ENCODE results near the gene DDRGK1. TPM values are rescaled to one million over a fixed set of nuclear protein-coding genes. Genes with fewer than 3 reads are reported as not detected.

Gene DDRGK1
- total and polyA plus RNA-seq, 7 donors: 36.6 to 82.2 (median 49.7) TPM

- ATAC-seq (no peak), DNase-seq (no peak)
- Histone ChIP-seq H3K27me3 (ENCODE audit: insufficient read depth in 3 of 3, low read length in 2 of 3) (no peaks in the 10 kb centered on the region), H3K4me1 (peaks cover 22% of the 10 kb centered on the region), H3K27ac (no peak overlapping the region), H3K4me3 (no peak overlapping the region), H3K9me3 (no peaks in the 10 kb centered on the region), H3K36me3 (ENCODE audit: insufficient read depth in 1 of 2, low read depth in 1 of 2) (peaks cover 0 to 11% of the 10 kb centered on the region in 2 donors)
- WGBS, 3 donors: 76 to 83% (median 79%) methylated on average over 10 of the region's 10 CpGs
- intact Hi-C loops (cut with DNase I): no loop called here
- TF ChIP-seq CTCF (IDR thresholded peaks at IDR 0.05): no peak
These were observed 21.6 kb upstream of the DDRGK1 start for GRCh38 chr20:3226093-3226492.

GRCh38 chr20:3224681-3225421 is 20.4 kb upstream of the DDRGK1 start:
- no peak for DNase-seq
- Histone ChIP-seq H3K4me3 (no peak overlapping the region), H3K36me3 (ENCODE audit: insufficient read depth in 1 of 2, low read depth in 1 of 2) (peaks cover 0 to 24% of the 10 kb centered on the region in 2 donors), H3K9me3 (no peaks in the 10 kb centered on the region), H3K4me1 (peaks cover 22% of the 10 kb centered on the region), H3K27ac (peak overlapping the region; percentile 74), H3K27me3 (ENCODE audit: insufficient read depth in 3 of 3, low read length in 2 of 3) (no peaks in the 10 kb centered on the region)
- intact Hi-C loops (cut with DNase I): loop anchor here in 1 of 2 donors (5.0 kb wide), 1 partner anchor 87 kb away; no protein-coding TSS in a partner anchor
- no peak for TF ChIP-seq CTCF (IDR thresholded peaks at IDR 0.05)
- 92 to 94% (median 93%) methylated on average over 8 of the region's 8 CpGs for WGBS, 3 donors
- ATAC-seq: no peak

- no peak for DNase-seq
- no peaks in the 10 kb centered on the region for H3K9me3 ChIP-seq
- H3K4me1 ChIP-seq: peaks cover 22% of the 10 kb centered on the region
- H3K36me3 ChIP-seq (ENCODE audit: insufficient read depth in 1 of 2, low read depth in 1 of 2): peaks cover 0 to 26% of the 10 kb centered on the region in 2 donors
- TF ChIP-seq CTCF (IDR thresholded peaks at IDR 0.05): no peak
- H3K27me3 ChIP-seq (ENCODE audit: insufficient read depth in 3 of 3, low read length in 2 of 3): no peaks in the 10 kb centered on the region
- intact Hi-C loops (cut with DNase I): loop anchor here in 1 of 2 donors (5.0 kb wide), 1 partner anchor 88 kb away; no protein-coding TSS in a partner anchor
- ATAC-seq: no peak
- H3K27ac ChIP-seq: peak overlapping the region; percentile 74
- WGBS, 3 donors: 69 to 85% (median 70%) methylated on average over 20 of the region's 20 CpGs
- no peak overlapping the region for H3K4me3 ChIP-seq
These were observed 19.7 kb upstream of the DDRGK1 start for GRCh38 chr20:3223994-3224680.

GRCh38 chr20:3223651-3223993 is 19.1 kb upstream of the DDRGK1 start:
- no peak for TF ChIP-seq CTCF (IDR thresholded peaks at IDR 0.05)
- WGBS, 3 donors: 37 to 53% (median 41%) methylated on average over 6 of the region's 6 CpGs
- H3K9me3 ChIP-seq: no peaks in the 10 kb centered on the region
- peaks cover 0 to 26% of the 10 kb centered on the region in 2 donors for H3K36me3 ChIP-seq (ENCODE audit: insufficient read depth in 1 of 2, low read depth in 1 of 2)
- ATAC-seq (peak in 3 of 4 donors; percentile 22 to 45 (median 38)), DNase-seq (no peak)
- intact Hi-C loops (cut with DNase I): loop anchor here in 1 of 2 donors (5.0 kb wide), 1 partner anchor 89 kb away; no protein-coding TSS in a partner anchor
- no peak overlapping the region for H3K4me3 ChIP-seq
- H3K27me3 ChIP-seq (ENCODE audit: insufficient read depth in 3 of 3, low read length in 2 of 3): no peaks in the 10 kb centered on the region
- peaks cover 25% of the 10 kb centered on the region for H3K4me1 ChIP-seq
- peak overlapping the region; percentile 74 for H3K27ac ChIP-seq
